ENCODE results near the gene FSHR.

The FSHR gene

GRCh38 chr2:48982887-48983435, 171.4 kb downstream of the FSHR start:
- Histone ChIP-seq H3K9me3 (no peaks in the 10 kb centered on the region), H3K4me1 (no peaks in the 10 kb centered on the region), H3K27ac (no peak overlapping the region), H3K27me3 (no peaks in the 10 kb centered on the region), H3K4me2 (no peak overlapping the region), H4K20me1 (no peaks in the 10 kb centered on the region), H3K9ac (no peak overlapping the region), H3K36me3 (no peaks in the 10 kb centered on the region), H3K4me3 (no peak overlapping the region)
- TF ChIP-seq Cebpa-rat (IDR thresholded peaks at IDR 0.05) = no peak

GRCh38 chr2:48980846-48981245, 173.5 kb downstream of the FSHR start:
- H3K4me3 ChIP-seq = no peak overlapping the region
- no peak overlapping the region for H3K4me2 ChIP-seq
- no peak for TF ChIP-seq Cebpa-rat (IDR thresholded peaks at IDR 0.05)
- H3K27me3 ChIP-seq = no peaks in the 10 kb centered on the region
- no peaks in the 10 kb centered on the region for H3K36me3 ChIP-seq
- H3K9me3 ChIP-seq = no peaks in the 10 kb centered on the region
- no peak overlapping the region for H3K9ac ChIP-seq
- no peaks in the 10 kb centered on the region for H4K20me1 ChIP-seq
- H3K4me1 ChIP-seq = no peaks in the 10 kb centered on the region
- H3K27ac ChIP-seq = no peak overlapping the region

GRCh38 chr2:48979691-48980090, 174.6 kb downstream of the FSHR start:
- H3K4me3 ChIP-seq = no peak overlapping the region
- H3K36me3 ChIP-seq = no peaks in the 10 kb centered on the region
- no peak overlapping the region for H3K27ac ChIP-seq
- no peak overlapping the region for H3K4me2 ChIP-seq
- H3K9ac ChIP-seq = no peak overlapping the region
- H3K9me3 ChIP-seq = no peaks in the 10 kb centered on the region
- no peaks in the 10 kb centered on the region for H3K4me1 ChIP-seq
- no peaks in the 10 kb centered on the region for H3K27me3 ChIP-seq
- H4K20me1 ChIP-seq = no peaks in the 10 kb centered on the region
- no peak for TF ChIP-seq Cebpa-rat (IDR thresholded peaks at IDR 0.05)

- H3K4me1 ChIP-seq = no peaks in the 10 kb centered on the region
- H3K27ac ChIP-seq = no peak overlapping the region
- H3K9me3 ChIP-seq = no peaks in the 10 kb centered on the region
- no peak overlapping the region for H3K4me2 ChIP-seq
- no peak overlapping the region for H3K4me3 ChIP-seq
- no peaks in the 10 kb centered on the region for H4K20me1 ChIP-seq
- no peak overlapping the region for H3K9ac ChIP-seq
- H3K36me3 ChIP-seq = no peaks in the 10 kb centered on the region
- no peak for TF ChIP-seq Cebpa-rat (IDR thresholded peaks at IDR 0.05)
- H3K27me3 ChIP-seq = no peaks in the 10 kb centered on the region
Measured at GRCh38 chr2:48978131-48978530, 176.2 kb downstream of the FSHR start.

- Histone ChIP-seq H3K36me3 (no peaks in the 10 kb centered on the region), H3K9ac (no peak overlapping the region), H4K20me1 (no peaks in the 10 kb centered on the region), H3K4me1 (no peaks in the 10 kb centered on the region), H3K27me3 (no peaks in the 10 kb centered on the region), H3K27ac (no peak overlapping the region), H3K4me2 (no peak overlapping the region), H3K9me3 (no peaks in the 10 kb centered on the region), H3K4me3 (no peak overlapping the region)
- no peak for TF ChIP-seq Cebpa-rat (IDR thresholded peaks at IDR 0.05)
Measured at GRCh38 chr2:48971801-48972200, 182.5 kb downstream of the FSHR start.

- H3K4me2 ChIP-seq = no peak overlapping the region
- no peaks in the 10 kb centered on the region for H3K27me3 ChIP-seq
- no peaks in the 10 kb centered on the region for H3K4me1 ChIP-seq
- no peak for TF ChIP-seq Cebpa-rat (IDR thresholded peaks at IDR 0.05)
- no peaks in the 10 kb centered on the region for H3K9me3 ChIP-seq
- H3K36me3 ChIP-seq = no peaks in the 10 kb centered on the region
- H3K9ac ChIP-seq = no peak overlapping the region
- H4K20me1 ChIP-seq = no peaks in the 10 kb centered on the region
- H3K4me3 ChIP-seq = no peak overlapping the region
- no peak overlapping the region for H3K27ac ChIP-seq
Measured at GRCh38 chr2:48968011-48968410, 186.3 kb downstream of the FSHR start.

- H3K36me3 ChIP-seq = no peaks in the 10 kb centered on the region
- no peak overlapping the region for H3K27ac ChIP-seq
- H3K4me3 ChIP-seq = no peak overlapping the region
- TF ChIP-seq Cebpa-rat (IDR thresholded peaks at IDR 0.05) = no peak
- no peak overlapping the region for H3K9ac ChIP-seq
- no peak overlapping the region for H3K4me2 ChIP-seq
- no peaks in the 10 kb centered on the region for H3K4me1 ChIP-seq
- no peaks in the 10 kb centered on the region for H3K27me3 ChIP-seq
- H4K20me1 ChIP-seq = no peaks in the 10 kb centered on the region
- no peaks in the 10 kb centered on the region for H3K9me3 ChIP-seq
Measured at GRCh38 chr2:48965204-48965603, 189.1 kb downstream of the FSHR start.

- Histone ChIP-seq H3K4me2 (no peak overlapping the region), H3K36me3 (no peaks in the 10 kb centered on the region), H4K20me1 (no peaks in the 10 kb centered on the region), H3K27me3 (no peaks in the 10 kb centered on the region), H3K27ac (no peak overlapping the region), H3K4me3 (no peak overlapping the region), H3K9me3 (no peaks in the 10 kb centered on the region), H3K9ac (no peak overlapping the region), H3K4me1 (no peaks in the 10 kb centered on the region)
- no peak for TF ChIP-seq Cebpa-rat (IDR thresholded peaks at IDR 0.05)
Measured at GRCh38 chr2:48961009-48961408, 193.3 kb downstream of the FSHR start.

GRCh38 chr2:48954935-48955334, 199.4 kb downstream of the FSHR start:
- Histone ChIP-seq H3K9ac (no peak overlapping the region), H3K4me1 (no peaks in the 10 kb centered on the region), H3K4me3 (no peak overlapping the region), H4K20me1 (no peaks in the 10 kb centered on the region), H3K27me3 (no peaks in the 10 kb centered on the region), H3K36me3 (no peaks in the 10 kb centered on the region), H3K9me3 (no peaks in the 10 kb centered on the region), H3K27ac (no peak overlapping the region), H3K4me2 (no peak overlapping the region)
- TF ChIP-seq Cebpa-rat (IDR thresholded peaks at IDR 0.05) = no peak

- Histone ChIP-seq H3K36me3 (no peaks in the 10 kb centered on the region), H4K20me1 (no peaks in the 10 kb centered on the region), H3K9me3 (no peaks in the 10 kb centered on the region), H3K9ac (no peak overlapping the region), H3K4me2 (no peak overlapping the region), H3K27me3 (no peaks in the 10 kb centered on the region), H3K27ac (no peak overlapping the region), H3K4me1 (no peaks in the 10 kb centered on the region), H3K4me3 (no peak overlapping the region)
- no peak for TF ChIP-seq Cebpa-rat (IDR thresholded peaks at IDR 0.05)
Measured at GRCh38 chr2:48954311-48954710, 200.0 kb downstream of the FSHR start.

GRCh38 chr2:48952614-48953013, 201.7 kb downstream of the FSHR start:
- no peak overlapping the region for H3K4me2 ChIP-seq
- no peaks in the 10 kb centered on the region for H3K27me3 ChIP-seq
- H3K4me3 ChIP-seq = no peak overlapping the region
- TF ChIP-seq Cebpa-rat (IDR thresholded peaks at IDR 0.05) = no peak
- H3K9me3 ChIP-seq = no peaks in the 10 kb centered on the region
- no peak overlapping the region for H3K27ac ChIP-seq
- H3K36me3 ChIP-seq = no peaks in the 10 kb centered on the region
- no peak overlapping the region for H3K9ac ChIP-seq
- H3K4me1 ChIP-seq = no peaks in the 10 kb centered on the region
- no peaks in the 10 kb centered on the region for H4K20me1 ChIP-seq
